Measurements from ENCODE around the gene BCLAF1.

The BCLAF1 gene

DNA sequence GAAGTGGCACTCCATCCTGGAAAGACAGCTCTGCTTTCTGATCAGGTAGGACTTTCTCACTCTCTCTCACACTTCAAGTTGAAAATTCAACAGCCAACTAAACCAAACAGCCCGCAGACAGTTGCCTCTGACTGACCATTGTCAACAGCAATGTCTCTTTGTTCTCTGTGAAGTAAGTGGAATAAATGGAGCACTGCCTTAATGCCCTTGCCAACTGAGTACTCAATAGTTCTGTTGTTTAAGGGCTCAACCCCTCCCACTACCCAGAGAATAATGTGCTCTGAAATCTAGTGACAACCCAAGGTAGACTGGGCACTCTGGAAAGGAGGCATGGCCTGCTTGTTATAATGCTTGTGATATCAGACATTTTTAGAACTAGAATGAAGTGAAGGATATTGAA lies 16.8 kb upstream of the BCLAF1 start:
- no peak overlapping the region for H3K9ac ChIP-seq (ENCODE audit: low read depth, low read length, poor library complexity)
- no peak overlapping the region for H3K23ac ChIP-seq (ENCODE audit: low read depth, low read length, poor library complexity)
- H2AK5ac ChIP-seq (ENCODE audit: low read depth, low read length), result no peak overlapping the region
- no peaks in the 10 kb centered on the region for H3K36me3 ChIP-seq (replicated peaks in 1 of 2; ENCODE audit: control insufficient read depth in 2 of 2, insufficient read depth in 2 of 2, low read length in 2 of 2)
- H3K79me1 ChIP-seq (ENCODE audit: low read depth, low read length), result no peaks in the 10 kb centered on the region
- no peaks in the 10 kb centered on the region for H3K27me3 ChIP-seq (ENCODE audit: control insufficient read depth in 3 of 3, insufficient read depth in 3 of 3, low read depth in 1 of 3, low read length in 3 of 3)
- H2BK12ac ChIP-seq (ENCODE audit: low read length), result no peak overlapping the region
- no peak overlapping the region for H3K4ac ChIP-seq (ENCODE audit: low read length)
- no peak overlapping the region for H2AFZ ChIP-seq (ENCODE audit: low read length)
- H3K14ac ChIP-seq (ENCODE audit: low read length), result no peak overlapping the region
- no peak overlapping the region for H3K18ac ChIP-seq (ENCODE audit: low read length)
- no peak overlapping the region for H3K4me2 ChIP-seq (ENCODE audit: insufficient read depth, low read length, poor library complexity, severe bottlenecking)
- no peak overlapping the region for H3K27ac ChIP-seq (replicated peaks; ENCODE audit: low read length)
- H2BK15ac ChIP-seq (ENCODE audit: low read length), result no peak overlapping the region
- H3K4me1 ChIP-seq (ENCODE audit: control insufficient read depth in 2 of 2, insufficient read depth in 1 of 2, low read depth in 1 of 2, low read length in 2 of 2), result peaks cover 8% of the 10 kb centered on the region in 2 donors
- WGBS, 2 donors (ENCODE audit: extremely low coverage in 2 of 2, insufficient read length in 2 of 2, insufficient replicate concordance in 1 of 2), result no CpG with 5 or more reads among the region's 1 CpG
- H3K9me3 ChIP-seq (replicated peaks in 1 of 2; ENCODE audit: control insufficient read depth in 2 of 2, insufficient read depth in 1 of 2, low read depth in 1 of 2, low read length in 2 of 2), result no peaks in the 10 kb centered on the region
- no peak overlapping the region for H4K8ac ChIP-seq (ENCODE audit: low read depth, low read length)
- H4K91ac ChIP-seq (ENCODE audit: low read depth, low read length, poor library complexity), result no peak overlapping the region
- no peak overlapping the region for H3K4me3 ChIP-seq (ENCODE audit: low read length in 2 of 2)
- no peak overlapping the region for H2BK5ac ChIP-seq (ENCODE audit: low read length)
- DNase-seq (ENCODE audit: low spot score), result no peak
- no peak overlapping the region for H2BK120ac ChIP-seq (ENCODE audit: low read depth, low read length)

DNA sequence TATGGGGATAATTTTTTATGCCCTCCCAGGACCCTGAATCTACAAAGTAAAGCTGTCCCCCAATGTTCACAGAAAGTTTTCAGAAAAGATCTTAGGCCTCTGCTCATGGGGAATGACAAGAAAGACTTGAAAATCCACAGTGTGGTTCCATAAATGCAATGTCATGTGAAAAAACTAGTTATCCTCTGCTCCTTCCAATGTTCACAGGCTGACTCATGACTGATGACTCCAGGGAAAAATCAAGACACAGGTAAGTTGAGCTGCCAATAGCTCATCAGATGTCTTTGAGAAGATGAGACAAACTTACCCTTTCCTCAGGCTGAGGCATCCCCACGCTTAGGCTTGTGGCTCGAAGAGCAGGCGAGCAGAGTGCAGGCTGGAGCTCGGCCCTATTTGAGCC lies 14.8 kb upstream of the BCLAF1 start:
- no CpG with 5 or more reads among the region's 4 CpGs for WGBS, 2 donors (ENCODE audit: extremely low coverage in 2 of 2, insufficient read length in 2 of 2, insufficient replicate concordance in 1 of 2)
- H3K4me2 ChIP-seq (ENCODE audit: insufficient read depth, low read length, poor library complexity, severe bottlenecking), result no peak overlapping the region
- H2AFZ ChIP-seq (ENCODE audit: low read length), result no peak overlapping the region
- no peaks in the 10 kb centered on the region for H3K27me3 ChIP-seq (ENCODE audit: control insufficient read depth in 3 of 3, insufficient read depth in 3 of 3, low read depth in 1 of 3, low read length in 3 of 3)
- DNase-seq (ENCODE audit: low spot score), result no peak
- H2BK15ac ChIP-seq (ENCODE audit: low read length), result no peak overlapping the region
- H2BK12ac ChIP-seq (ENCODE audit: low read length), result no peak overlapping the region
- no peak overlapping the region for H3K27ac ChIP-seq (replicated peaks; ENCODE audit: low read length)
- no peak overlapping the region for H3K18ac ChIP-seq (ENCODE audit: low read length)
- H2BK5ac ChIP-seq (ENCODE audit: low read length), result no peak overlapping the region
- no peaks in the 10 kb centered on the region for H3K36me3 ChIP-seq (replicated peaks in 1 of 2; ENCODE audit: control insufficient read depth in 2 of 2, insufficient read depth in 2 of 2, low read length in 2 of 2)
- no peak overlapping the region for H4K91ac ChIP-seq (ENCODE audit: low read depth, low read length, poor library complexity)
- no peak overlapping the region for H2BK120ac ChIP-seq (ENCODE audit: low read depth, low read length)
- no peak overlapping the region for H2AK5ac ChIP-seq (ENCODE audit: low read depth, low read length)
- H3K9me3 ChIP-seq (replicated peaks in 1 of 2; ENCODE audit: control insufficient read depth in 2 of 2, insufficient read depth in 1 of 2, low read depth in 1 of 2, low read length in 2 of 2), result no peaks in the 10 kb centered on the region
- no peak overlapping the region for H3K14ac ChIP-seq (ENCODE audit: low read length)
- H3K4ac ChIP-seq (ENCODE audit: low read length), result no peak overlapping the region
- H4K8ac ChIP-seq (ENCODE audit: low read depth, low read length), result no peak overlapping the region
- peaks cover 8% of the 10 kb centered on the region in 2 donors for H3K4me1 ChIP-seq (ENCODE audit: control insufficient read depth in 2 of 2, insufficient read depth in 1 of 2, low read depth in 1 of 2, low read length in 2 of 2)
- H3K79me1 ChIP-seq (ENCODE audit: low read depth, low read length), result no peaks in the 10 kb centered on the region
- H3K9ac ChIP-seq (ENCODE audit: low read depth, low read length, poor library complexity), result no peak overlapping the region
- H3K23ac ChIP-seq (ENCODE audit: low read depth, low read length, poor library complexity), result no peak overlapping the region
- no peak overlapping the region for H3K4me3 ChIP-seq (ENCODE audit: low read length in 2 of 2)

DNA sequence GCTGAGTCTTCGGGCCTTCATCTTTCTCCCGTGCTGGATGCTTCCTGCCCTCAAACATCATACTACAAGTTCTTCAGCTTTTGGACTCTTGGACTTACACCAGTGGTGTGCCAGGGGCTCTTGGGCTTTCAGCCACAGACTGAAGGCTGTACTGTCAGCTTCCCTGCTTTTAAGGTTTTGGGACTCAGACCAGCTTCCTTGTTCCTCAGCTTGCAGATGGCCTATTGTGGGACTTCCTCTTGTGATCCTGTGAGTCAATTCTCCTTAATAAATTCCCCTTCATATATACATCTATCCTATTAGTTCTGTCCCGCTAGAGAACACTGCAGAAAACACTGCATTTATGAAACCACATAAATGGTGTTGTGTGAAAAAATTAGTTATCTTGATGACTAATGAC lies 13.9 kb upstream of the BCLAF1 start:
- H4K91ac ChIP-seq (ENCODE audit: low read depth, low read length, poor library complexity), result no peak overlapping the region
- no peak overlapping the region for H3K23ac ChIP-seq (ENCODE audit: low read depth, low read length, poor library complexity)
- H3K18ac ChIP-seq (ENCODE audit: low read length), result no peak overlapping the region
- no peak overlapping the region for H2AK5ac ChIP-seq (ENCODE audit: low read depth, low read length)
- no peak overlapping the region for H3K14ac ChIP-seq (ENCODE audit: low read length)
- H3K4ac ChIP-seq (ENCODE audit: low read length), result no peak overlapping the region
- H2AFZ ChIP-seq (ENCODE audit: low read length), result no peak overlapping the region
- no CpG with 5 or more reads among the region's 3 CpGs for WGBS, 2 donors (ENCODE audit: extremely low coverage in 2 of 2, insufficient read length in 2 of 2, insufficient replicate concordance in 1 of 2)
- no peak overlapping the region for H3K9ac ChIP-seq (ENCODE audit: low read depth, low read length, poor library complexity)
- no peaks in the 10 kb centered on the region for H3K36me3 ChIP-seq (replicated peaks in 1 of 2; ENCODE audit: control insufficient read depth in 2 of 2, insufficient read depth in 2 of 2, low read length in 2 of 2)
- no peak overlapping the region for H2BK5ac ChIP-seq (ENCODE audit: low read length)
- H3K4me1 ChIP-seq (ENCODE audit: control insufficient read depth in 2 of 2, insufficient read depth in 1 of 2, low read depth in 1 of 2, low read length in 2 of 2), result peaks cover 8% of the 10 kb centered on the region in 2 donors
- no peak overlapping the region for H2BK12ac ChIP-seq (ENCODE audit: low read length)
- no peak overlapping the region for H2BK120ac ChIP-seq (ENCODE audit: low read depth, low read length)
- no peak overlapping the region for H2BK15ac ChIP-seq (ENCODE audit: low read length)
- no peak for DNase-seq (ENCODE audit: low spot score)
- no peak overlapping the region for H4K8ac ChIP-seq (ENCODE audit: low read depth, low read length)
- no peak overlapping the region for H3K27ac ChIP-seq (replicated peaks; ENCODE audit: low read length)
- no peak overlapping the region for H3K4me3 ChIP-seq (ENCODE audit: low read length in 2 of 2)
- no peaks in the 10 kb centered on the region for H3K9me3 ChIP-seq (replicated peaks in 1 of 2; ENCODE audit: control insufficient read depth in 2 of 2, insufficient read depth in 1 of 2, low read depth in 1 of 2, low read length in 2 of 2)
- no peak overlapping the region for H3K4me2 ChIP-seq (ENCODE audit: insufficient read depth, low read length, poor library complexity, severe bottlenecking)
- no peaks in the 10 kb centered on the region for H3K27me3 ChIP-seq (ENCODE audit: control insufficient read depth in 3 of 3, insufficient read depth in 3 of 3, low read depth in 1 of 3, low read length in 3 of 3)
- H3K79me1 ChIP-seq (ENCODE audit: low read depth, low read length), result no peaks in the 10 kb centered on the region

DNA sequence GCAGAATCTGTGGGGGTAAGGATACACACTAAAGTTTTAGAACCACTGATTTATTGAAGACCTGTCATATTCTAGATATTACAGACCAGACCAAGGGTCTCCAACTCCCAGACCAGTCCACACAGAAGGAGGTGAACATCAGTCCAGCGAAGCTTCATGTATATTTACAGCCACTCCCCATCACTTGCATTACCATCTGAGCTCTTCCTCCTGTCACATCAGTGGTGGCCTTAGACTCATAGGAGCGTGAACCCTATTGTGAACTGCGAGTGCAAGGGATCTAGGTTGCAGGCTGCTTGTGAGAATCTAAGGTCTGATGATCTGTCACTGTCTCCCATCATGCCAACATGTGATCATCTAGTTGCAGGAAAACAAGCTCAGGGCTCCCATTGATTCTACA lies 5.0 kb upstream of the BCLAF1 start:
- WGBS, 2 donors (ENCODE audit: extremely low coverage in 2 of 2, insufficient read length in 2 of 2, insufficient replicate concordance in 1 of 2), result no CpG with 5 or more reads among the region's 3 CpGs
- Histone ChIP-seq H3K36me3 (replicated peaks in 1 of 2; ENCODE audit: control insufficient read depth in 2 of 2, insufficient read depth in 2 of 2, low read length in 2 of 2) (no peaks in the 10 kb centered on the region), H3K4me1 (ENCODE audit: control insufficient read depth in 2 of 2, insufficient read depth in 1 of 2, low read depth in 1 of 2, low read length in 2 of 2) (no peaks in the 10 kb centered on the region)

More for the DNA sequence above, 5.0 kb upstream of the BCLAF1 start:
- Histone ChIP-seq H2AK5ac (ENCODE audit: low read depth, low read length) (no peak overlapping the region), H3K4ac (ENCODE audit: low read length) (no peak overlapping the region), H2BK120ac (ENCODE audit: low read depth, low read length) (no peak overlapping the region), H3K18ac (ENCODE audit: low read length) (no peak overlapping the region), H4K8ac (ENCODE audit: low read depth, low read length) (no peak overlapping the region), H3K4me2 (ENCODE audit: insufficient read depth, low read length, poor library complexity, severe bottlenecking) (no peak overlapping the region), H2BK12ac (ENCODE audit: low read length) (no peak overlapping the region), H3K23ac (ENCODE audit: low read depth, low read length, poor library complexity) (no peak overlapping the region), H2AFZ (ENCODE audit: low read length) (no peak overlapping the region), H4K91ac (ENCODE audit: low read depth, low read length, poor library complexity) (no peak overlapping the region), H3K79me1 (ENCODE audit: low read depth, low read length) (no peaks in the 10 kb centered on the region), H2BK15ac (ENCODE audit: low read length) (no peak overlapping the region), H3K4me3 (ENCODE audit: low read length in 2 of 2) (no peak overlapping the region), H2BK5ac (ENCODE audit: low read length) (no peak overlapping the region), H3K27ac (replicated peaks; ENCODE audit: low read length) (no peak overlapping the region), H3K9me3 (replicated peaks in 1 of 2; ENCODE audit: control insufficient read depth in 2 of 2, insufficient read depth in 1 of 2, low read depth in 1 of 2, low read length in 2 of 2) (no peaks in the 10 kb centered on the region), H3K27me3 (ENCODE audit: control insufficient read depth in 3 of 3, insufficient read depth in 3 of 3, low read depth in 1 of 3, low read length in 3 of 3) (no peaks in the 10 kb centered on the region), H3K9ac (ENCODE audit: low read depth, low read length, poor library complexity) (no peak overlapping the region), H3K14ac (ENCODE audit: low read length) (no peak overlapping the region)
- no peak for DNase-seq (ENCODE audit: low spot score)

All from neuronal stem cell (in vitro differentiated cells).